C1 segment of cervical spinal cord (tissue), 14 donors: ENCODE data around the gene NTRK2.
A peak's percentile ranks its signal among the peaks of the same experiment; 100 is the strongest.

ENCODE experiments used
- DNase-seq, 14 donors: peaks; one replicate each; lab custom pipeline; 2025; lab: John Stamatoyannopoulos, UW

NTRK2 gene

DNA sequence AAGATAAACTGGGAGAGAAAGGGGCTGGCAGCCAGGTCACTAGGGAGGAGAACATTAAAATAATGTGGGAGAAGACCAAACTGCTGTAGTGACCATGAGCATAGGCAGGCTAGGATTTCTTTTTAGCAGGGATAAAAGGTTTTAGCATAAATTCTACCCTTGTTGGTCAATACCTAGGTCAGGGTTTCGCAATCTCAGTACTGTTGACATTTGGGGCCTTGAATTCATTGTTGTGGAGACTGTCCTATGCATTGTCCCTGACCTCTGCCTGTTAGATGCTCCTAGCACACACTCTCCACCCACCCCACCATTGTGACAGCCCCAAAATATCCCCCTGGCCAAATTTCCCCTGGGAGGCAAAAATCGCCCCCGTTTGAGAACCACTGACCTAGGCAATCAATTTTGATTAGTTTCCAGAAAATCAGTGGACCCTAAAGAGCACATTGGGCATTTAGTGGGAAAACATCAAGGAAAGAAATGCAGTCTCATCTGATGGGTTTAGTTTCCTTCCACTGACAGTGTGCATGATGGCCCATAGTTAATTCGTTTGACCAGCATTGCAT lies 181.4 kb downstream of the NTRK2 start:
- no peak for DNase-seq

DNA sequence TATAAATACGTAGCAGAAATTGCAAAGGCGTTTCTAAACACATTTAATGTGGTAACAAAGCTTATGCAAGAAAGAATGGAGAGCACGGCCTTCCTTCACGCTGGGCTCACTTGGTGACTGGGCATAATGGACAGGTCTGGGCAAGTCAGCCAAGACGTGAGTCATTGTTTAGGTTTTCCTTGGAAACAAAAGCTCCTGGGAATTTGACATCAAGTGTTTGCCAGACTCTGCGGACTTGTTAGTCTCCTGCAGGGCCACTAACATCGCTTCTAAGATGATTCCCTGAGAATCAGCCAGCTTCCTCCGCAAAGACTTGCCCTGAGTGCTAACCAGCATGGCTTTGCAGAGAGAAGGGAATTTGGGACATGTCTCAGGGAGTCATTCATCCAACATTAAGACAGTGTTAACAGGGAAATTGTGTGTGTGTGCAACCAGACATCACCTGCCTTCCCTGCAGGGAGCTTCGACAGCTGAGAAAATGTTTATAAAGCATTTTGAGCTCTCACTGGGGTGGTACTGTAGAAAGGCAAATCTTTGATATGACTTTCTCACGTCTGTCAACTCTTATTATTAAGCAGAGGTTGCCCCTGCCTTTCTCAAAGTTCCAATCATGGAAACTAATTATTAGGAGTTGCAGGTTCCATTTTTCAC lies 182.5 kb downstream of the NTRK2 start:
- DNase-seq = peak in 4 of 14 donors; percentile 13 to 82 (median 27)

DNA sequence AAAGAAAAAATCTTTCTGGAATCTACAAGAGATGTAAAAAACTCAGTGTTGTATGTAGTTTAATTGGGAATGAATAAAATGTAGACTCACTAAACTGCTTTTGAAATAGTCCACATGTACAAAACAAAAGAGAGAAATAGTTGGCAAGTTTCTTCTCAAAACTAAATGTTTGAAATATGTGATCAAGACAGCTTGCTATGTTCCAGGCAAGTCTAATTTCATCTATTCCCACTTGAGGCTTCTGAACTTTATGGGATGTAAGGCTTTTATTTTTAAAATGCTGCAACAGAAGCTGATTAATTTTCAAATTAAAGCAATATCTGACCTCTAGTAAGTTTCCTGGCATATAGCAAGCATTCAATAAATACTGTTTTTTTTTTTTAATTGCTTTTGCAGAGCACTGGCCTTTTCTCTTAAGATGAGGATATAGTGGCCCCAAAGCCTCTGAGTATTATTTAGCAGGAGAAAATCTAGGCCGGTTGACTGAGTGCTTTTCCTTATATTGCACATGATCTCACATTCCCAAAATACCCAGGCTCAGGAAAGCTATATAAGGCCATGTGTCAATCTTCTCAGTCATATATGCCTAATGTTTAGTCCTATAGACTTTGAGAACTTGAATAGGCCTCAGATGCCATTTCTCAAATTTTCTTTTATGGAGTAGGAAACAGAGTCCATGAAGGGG lies 183.2 kb downstream of the NTRK2 start:
- no peak for DNase-seq

DNA sequence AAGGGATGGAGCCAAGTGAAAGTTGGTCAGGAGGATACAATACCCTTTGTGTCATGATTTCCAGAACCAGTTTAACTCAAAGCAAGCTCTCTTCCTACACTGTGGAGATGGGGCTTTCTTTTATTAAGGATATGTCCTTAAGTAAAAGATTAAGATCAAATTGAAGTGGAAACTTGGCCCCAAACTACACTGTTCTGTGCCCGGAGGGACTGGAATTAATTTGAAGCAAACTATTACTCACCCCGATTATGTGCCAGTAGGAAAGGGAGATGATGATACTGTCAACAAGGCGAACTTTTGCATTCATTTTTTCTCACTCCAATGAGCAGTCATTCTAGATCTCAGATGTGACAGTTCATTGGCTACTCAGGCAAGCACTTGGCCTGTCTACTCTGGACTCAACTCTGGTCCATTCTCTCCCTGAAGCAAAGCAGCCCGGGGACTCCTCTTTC lies 186.7 kb downstream of the NTRK2 start:
- no peak for DNase-seq

DNA sequence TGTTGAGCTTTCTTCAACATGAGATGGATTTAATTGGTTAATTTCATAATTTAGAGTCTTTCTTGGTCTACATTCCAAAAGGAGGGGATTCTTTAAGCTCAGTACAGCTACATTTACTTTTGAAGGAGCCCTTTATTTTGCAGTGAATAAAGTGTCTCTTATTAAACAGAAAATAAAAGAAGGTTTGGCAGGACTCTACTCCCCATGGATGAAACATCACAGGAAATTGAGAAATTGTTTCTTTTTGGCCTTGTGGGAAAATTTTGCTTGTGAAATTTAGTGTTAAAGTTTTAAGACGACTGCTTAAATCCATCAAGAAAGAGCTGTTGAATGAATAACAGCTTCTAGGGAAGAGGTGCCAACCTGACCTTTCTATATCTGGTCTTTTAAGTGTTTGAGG lies 187.7 kb downstream of the NTRK2 start:
- DNase-seq = no peak

DNA sequence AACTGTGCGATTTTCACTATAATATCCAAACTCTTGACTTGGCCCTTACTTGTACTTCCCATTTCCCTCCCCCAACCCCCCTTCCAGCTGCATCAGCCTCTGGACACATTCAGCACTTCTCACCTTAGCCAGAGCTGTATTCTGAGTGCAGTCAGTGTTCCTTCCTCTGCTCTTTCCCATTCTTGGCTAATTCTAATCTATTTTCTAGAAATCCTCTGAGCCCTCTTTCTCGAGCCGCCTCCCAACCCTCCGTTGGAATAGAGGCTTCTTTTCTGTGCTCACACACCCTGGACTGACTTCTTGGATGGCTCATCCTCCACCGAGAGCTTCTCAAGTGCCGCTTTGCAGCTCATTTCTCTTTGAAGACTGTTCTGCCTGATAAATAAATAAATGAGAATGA lies 188.8 kb downstream of the NTRK2 start:
- peak in 1 of 14 donors; percentile 29 for DNase-seq

DNA sequence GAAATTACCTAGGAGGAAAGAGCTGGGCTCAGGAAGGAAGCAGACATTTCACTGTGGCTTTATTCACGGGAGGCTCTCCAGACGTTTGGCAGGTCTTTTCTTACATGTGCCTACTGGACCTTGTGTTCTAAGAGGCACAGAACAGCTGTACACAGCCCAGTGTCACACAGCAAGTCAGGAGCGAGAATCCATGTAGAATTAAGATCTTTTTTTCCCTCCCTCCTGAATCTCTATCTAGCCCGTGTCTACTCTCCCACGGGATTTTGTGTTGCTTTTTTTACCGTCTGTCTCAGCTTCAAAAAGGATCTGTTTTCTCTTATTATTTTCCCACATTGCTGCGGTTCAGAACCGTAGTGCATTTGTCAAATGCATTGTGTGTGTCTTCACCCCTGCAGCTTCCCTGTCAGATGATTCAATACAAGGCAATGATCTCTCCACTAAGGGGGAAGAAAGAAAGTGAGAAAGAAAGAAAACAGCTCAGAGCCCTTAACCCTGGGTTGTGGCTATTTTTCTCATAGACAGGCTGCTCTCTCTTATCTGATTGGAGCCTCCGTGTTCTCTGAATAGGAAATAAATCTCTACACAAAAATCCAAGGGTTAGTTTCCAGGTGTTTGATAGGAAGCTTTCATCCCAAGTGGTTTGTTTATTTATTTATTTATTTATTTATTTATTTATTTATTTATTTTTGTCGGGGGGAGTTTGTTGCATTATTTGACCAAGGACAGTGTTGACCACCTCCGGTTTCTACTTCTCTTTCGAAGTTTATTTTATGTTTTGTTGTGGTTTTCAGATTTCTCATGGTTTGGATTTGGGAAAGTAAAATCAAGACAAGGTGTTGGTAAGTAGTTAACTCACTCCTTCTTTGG lies 191.0 kb downstream of the NTRK2 start:
- peak in 1 of 14 donors; percentile 15 for DNase-seq

DNA sequence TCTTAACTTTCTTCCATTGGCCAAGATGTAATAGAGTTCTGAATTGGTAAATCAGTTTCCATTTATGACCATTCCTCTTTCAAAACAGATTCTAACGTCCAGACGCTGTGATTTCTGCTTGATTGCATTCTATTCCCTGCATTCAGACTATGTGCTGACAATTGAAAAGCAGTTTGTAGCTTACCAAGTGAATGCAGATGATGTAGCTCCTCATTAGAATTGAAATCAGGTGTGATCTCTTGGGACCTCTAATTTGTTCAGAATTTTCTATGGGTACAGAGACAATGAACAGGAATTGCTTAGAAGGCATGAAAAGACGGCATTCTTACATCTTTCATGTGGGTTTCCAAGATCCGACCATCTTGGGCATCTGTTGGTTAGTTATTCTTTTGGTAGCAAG lies 191.9 kb downstream of the NTRK2 start:
- DNase-seq = peak in 1 of 14 donors; percentile 9

DNA sequence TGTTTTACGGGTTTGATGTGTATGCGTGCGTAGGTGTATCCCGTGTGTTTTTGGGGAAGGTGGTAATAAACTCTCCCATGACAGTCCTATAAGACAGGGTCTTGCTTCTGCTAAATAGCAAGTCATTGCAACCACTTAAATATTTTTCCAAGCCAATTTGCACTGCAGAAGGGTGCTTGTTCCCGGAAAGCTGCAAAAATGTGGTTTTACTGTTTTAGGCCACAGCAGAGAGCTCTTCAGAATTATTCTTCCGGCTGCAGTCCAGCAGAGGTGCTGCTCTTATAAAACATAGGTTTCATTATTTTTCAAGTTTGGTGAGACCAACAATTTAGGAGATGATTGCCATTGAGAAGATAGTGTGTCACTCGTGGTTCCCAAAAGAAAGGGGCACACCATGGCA lies 192.8 kb downstream of the NTRK2 start:
- no peak for DNase-seq

DNA sequence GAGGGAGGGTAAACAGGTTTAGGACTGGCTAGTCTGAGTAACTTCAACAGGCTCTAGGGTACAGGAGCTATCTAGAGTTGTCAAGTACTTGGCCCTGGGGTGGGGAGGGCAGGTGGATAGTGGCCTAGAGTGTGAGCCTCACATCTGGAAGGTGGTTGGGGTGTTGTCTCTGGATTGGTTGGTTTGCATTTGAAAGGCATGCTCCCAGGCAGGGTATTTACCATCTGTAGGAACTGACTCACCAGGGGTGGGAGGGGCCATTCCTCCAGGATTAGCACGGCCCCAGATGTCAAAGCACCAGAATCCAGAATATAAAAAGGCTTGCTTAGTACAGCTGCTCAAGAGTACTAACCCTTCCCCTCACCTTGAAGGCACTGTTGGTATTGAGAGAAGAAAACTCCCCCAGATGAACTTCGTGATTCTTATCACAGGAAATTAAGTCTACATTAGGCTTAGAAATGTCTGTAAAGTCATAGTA lies 193.3 kb downstream of the NTRK2 start:
- no peak for DNase-seq

DNA sequence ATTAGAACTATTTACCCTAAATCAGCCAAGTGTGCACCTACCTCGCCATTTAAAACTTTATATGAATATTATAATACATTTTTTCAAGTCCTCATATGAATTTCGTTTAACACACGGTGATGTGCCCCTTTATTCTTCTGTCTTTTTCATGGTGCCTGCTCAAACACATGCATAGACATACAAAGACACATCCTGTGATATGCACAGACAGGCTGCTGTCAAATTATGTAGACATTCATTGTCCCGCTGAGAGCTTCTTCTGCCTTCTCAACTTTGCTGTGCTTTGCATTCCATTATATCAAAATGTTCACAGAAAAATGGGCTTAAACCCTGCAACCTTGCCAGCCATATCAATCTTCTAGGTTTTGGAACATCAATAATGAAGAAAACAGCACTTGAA lies 193.8 kb downstream of the NTRK2 start:
- no peak for DNase-seq

DNA sequence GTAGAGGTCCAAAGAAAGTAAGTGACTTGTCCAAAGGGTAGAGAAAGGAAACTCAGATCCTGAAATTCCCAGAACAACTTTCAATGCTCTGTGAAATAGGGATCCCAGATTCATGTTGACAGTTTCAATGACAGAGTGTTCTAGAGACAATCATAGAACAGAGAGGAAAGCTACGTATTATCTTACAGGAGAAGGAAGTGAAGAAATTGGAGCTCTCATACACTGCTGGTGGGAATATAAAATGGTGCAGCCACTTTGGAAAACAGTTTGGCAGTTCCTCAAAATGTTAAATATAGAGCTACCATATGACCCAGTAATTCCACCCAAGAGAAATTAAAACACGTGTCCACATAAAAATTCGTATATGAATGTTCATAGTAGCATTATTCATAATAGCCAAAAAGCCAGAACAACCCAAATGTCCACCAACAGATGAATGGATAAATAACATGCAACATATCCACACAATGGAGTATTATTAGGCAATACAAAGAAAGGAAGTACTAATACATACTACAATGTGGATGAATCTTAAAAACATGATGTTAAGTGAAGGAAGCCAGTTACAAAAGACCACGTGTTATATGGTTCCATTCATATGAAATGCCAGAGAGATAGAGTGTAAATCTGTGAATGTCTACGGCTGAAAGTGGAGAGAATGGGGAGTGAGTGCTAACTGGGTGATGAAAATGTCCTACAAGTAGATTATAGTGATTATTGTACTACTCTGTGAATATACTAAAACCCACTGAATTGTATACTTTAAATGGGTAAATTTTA lies 197.1 kb downstream of the NTRK2 start:
- DNase-seq = peak in 1 of 14 donors; percentile 62

DNA sequence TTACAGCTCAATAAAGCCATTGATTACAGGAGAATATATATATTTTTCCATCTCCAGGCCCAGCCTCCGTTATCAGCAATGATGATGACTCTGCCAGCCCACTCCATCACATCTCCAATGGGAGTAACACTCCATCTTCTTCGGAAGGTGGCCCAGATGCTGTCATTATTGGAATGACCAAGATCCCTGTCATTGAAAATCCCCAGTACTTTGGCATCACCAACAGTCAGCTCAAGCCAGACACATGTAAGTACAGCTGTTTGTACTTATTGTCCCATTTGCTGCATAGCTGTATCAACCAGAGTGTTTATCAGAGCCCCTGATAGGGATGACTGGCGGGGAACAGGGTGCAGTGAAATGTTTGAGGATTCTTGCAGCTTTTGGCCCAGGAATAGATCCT lies 197.7 kb downstream of the NTRK2 start:
- no peak for DNase-seq

DNA sequence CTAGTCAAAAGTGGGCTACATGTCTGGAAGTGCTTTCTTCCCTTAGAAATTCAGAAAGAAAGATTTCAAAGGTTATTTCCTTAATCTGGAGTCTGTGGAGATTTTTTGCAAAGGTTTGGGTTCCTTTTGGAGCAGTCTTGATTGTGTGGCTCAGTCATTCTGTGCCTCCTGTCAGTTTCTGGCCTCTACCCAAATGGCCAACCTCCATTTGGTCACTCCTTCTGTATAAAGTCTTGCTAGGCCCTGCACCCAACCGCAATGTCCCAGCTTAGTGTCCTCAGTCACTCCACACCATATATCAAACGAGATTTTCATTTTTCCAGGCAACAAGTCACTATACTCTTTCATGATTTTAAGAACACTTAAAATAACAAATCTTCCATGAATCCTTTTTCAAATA lies 199.6 kb downstream of the NTRK2 start:
- peak in 1 of 14 donors; percentile 65 for DNase-seq

DNA sequence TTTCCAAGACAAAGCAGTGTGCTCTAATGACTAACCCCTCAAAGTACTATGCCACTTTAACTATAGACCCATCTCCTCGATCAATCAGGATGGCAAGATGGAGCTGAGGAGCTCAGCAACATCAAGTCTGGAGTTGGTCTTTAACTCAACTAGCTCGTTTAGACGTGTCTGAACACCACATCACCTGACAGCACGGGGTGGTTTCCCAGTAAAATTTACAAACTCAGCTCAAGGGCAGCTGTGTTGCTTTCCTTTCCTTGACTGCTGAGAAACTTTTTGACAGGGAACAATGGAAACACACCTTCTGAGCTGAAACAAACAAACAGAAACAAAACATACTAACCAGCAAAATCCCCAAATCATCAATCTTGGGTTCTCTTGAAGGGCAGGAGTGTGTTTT lies 202.5 kb downstream of the NTRK2 start:
- DNase-seq = no peak

DNA sequence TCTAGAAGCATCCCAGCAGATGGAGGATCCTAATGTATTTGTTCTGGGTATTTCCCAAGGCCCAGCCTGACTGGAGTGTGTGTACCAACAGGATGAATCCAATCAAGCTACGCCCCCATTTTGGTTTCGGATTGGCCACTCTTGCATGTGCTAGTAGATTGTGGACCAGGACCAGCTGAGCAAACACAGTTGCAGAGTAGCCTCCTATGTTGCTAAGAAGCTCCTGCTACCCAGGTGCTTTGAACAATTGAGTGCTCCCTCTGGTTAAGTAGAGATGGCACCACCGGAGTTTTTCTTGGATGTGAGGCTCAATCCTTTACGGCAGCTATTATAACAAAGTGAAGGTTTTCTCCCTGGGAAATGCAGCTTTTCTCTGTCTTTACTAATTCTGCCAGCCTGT lies 204.5 kb downstream of the NTRK2 start:
- no peak for DNase-seq

DNA sequence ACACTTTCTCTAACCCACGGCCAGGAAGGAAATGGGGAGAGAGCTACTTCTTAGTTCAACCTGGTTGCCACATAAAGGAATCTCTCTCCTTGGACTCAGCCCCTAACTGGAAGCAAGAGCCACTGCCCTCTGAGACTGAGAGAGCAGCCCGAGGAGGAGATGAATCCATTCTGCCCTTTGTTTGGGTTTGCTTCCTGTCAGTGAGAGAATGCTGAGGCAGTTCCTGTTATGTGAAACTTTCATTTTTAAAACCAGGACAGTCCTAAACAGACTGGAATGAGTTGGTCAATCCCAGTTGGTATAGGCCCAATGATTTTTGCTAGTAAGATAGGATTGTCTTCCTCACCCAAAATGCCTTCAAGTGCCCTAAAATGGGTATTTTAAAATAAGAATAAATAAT lies 205.1 kb downstream of the NTRK2 start:
- DNase-seq = no peak

DNA sequence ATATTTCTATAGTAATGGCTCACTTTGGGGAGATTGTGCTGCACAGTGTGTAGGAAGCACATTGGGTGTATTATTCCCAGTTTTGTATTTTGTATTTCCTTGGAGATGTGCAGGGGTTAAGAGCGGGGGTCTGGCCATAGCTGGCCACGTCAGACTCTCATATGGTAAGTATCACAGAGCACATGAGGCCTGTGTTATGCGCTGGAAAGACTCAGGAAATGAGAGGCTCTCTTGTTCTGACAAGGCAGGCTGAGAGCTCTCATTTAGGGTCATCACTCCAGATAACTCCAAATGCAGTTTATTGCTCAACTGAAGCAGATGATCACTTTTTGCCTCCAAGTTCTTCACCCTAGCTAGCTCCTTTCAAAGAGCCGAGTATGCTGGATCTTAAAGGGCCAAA lies 205.7 kb downstream of the NTRK2 start:
- DNase-seq = no peak

DNA sequence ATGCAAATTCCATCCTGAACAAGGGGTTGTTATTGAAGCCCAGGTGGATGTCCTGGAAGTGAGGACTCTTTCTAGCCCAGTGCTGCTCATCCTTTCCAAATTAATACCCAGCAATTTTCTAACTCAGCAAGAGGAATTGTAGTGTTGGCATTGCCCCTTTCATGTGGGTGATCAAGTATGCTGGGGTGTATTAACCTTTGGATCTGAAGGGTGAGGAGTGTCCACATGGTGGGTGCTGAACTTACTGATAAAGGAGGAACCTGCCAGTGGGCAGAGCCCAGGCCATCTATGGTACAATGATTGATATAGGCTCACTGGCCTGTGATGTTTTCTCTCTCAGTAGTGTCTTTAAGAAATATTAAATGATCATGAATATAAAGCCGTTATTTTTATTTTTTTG lies 210.1 kb downstream of the NTRK2 start:
- DNase-seq = no peak

DNA sequence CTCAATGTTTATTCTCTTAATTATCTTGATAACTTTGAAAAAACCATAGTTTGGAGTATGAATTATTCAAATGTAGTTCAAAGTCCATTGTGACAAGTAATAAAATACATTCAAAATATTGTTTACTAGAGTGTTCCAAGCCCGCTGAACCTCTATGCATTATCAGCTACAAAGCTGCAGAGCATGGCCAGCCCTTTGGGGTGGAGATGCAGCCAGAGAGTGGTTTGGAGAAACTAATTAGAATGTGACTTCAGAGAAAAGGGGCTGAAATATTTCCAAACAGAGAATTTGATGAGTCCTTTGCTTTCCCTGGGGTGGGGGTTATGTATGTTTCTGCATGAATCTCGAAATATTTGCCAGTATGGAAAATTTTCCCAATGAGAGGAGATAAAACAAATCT lies 211.3 kb downstream of the NTRK2 start:
- no peak for DNase-seq

DNA sequence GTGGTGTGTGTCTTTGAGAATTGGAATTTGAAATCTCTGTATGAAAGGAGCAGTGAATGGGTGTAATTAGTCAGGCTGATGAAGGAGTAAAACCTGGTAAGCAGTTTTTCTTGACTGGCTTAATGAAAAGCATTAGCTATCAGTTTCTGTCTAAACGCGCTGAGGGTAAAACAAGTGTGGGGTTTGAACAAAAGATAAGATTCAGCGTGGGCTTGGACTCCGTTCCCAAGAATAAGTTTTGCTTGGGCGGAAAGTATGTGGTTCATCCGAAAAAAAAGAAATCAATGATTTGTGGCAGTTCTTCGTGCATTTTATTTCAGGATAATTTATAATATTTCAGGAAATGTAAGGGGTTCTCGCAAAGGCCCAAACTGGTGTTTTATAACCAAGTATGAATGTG lies 217.3 kb downstream of the NTRK2 start:
- no peak for DNase-seq
